ENCODE measurements around the gene UGDH. TPM values are rescaled to one million over a fixed set of nuclear protein-coding genes. Genes with fewer than 3 reads are reported as not detected.
"Not testable (repeated sequence)": the region's sequence is repeated elsewhere in the genome, so short reads cannot be mapped to it uniquely, and the experiment has no call there.

Gene UGDH
- total RNA-seq, 1 donor from 2014 or later: 93.9 TPM

GRCh38 chr4:39524161-39524957, 2.9 kb downstream of the UGDH start:
- peaks cover 4% of the 10 kb centered on the region for H3K9me3 Mint-ChIP-seq (ENCODE audit: unreplicated experiment)
- no peak for DNase-seq (ENCODE audit: low spot score)
- peaks cover 15% of the 10 kb centered on the region for H3K36me3 Mint-ChIP-seq (ENCODE audit: low read depth, unreplicated experiment)
- peaks cover 2% of the 10 kb centered on the region for H3K27me3 Mint-ChIP-seq (ENCODE audit: unreplicated experiment)
- peaks cover 22% of the 10 kb centered on the region for H3K4me1 Mint-ChIP-seq (ENCODE audit: unreplicated experiment)
- no peak for TF ChIP-seq CTCF (IDR thresholded peaks at IDR 0.05; ENCODE audit: unreplicated experiment)
- H3K4me3 Mint-ChIP-seq (ENCODE audit: unreplicated experiment): no peak overlapping the region
- no peak overlapping the region for H3K27ac Mint-ChIP-seq (ENCODE audit: unreplicated experiment)

- Mint-ChIP-seq H3K4me1 (ENCODE audit: unreplicated experiment) (peaks cover 16% of the 10 kb centered on the region), H3K4me3 (ENCODE audit: unreplicated experiment) (no peak overlapping the region), H3K9me3 (ENCODE audit: unreplicated experiment) (no peaks in the 10 kb centered on the region), H3K27ac (ENCODE audit: unreplicated experiment) (no peak overlapping the region), H3K27me3 (ENCODE audit: unreplicated experiment) (peaks cover 2% of the 10 kb centered on the region), H3K36me3 (ENCODE audit: low read depth, unreplicated experiment) (peaks cover 9% of the 10 kb centered on the region)
- TF ChIP-seq CTCF (IDR thresholded peaks at IDR 0.05; ENCODE audit: unreplicated experiment): no peak
- no peak for DNase-seq (ENCODE audit: low spot score)
Measured at GRCh38 chr4:39522068-39522467, 5.2 kb downstream of the UGDH start.

GRCh38 chr4:39521253-39521919, 5.9 kb downstream of the UGDH start:
- DNase-seq (ENCODE audit: low spot score): no peak
- H3K27me3 Mint-ChIP-seq (ENCODE audit: unreplicated experiment): no peaks in the 10 kb centered on the region
- no peaks in the 10 kb centered on the region for H3K9me3 Mint-ChIP-seq (ENCODE audit: unreplicated experiment)
- H3K36me3 Mint-ChIP-seq (ENCODE audit: low read depth, unreplicated experiment): peaks cover 5% of the 10 kb centered on the region
- no peak overlapping the region for H3K27ac Mint-ChIP-seq (ENCODE audit: unreplicated experiment)
- H3K4me1 Mint-ChIP-seq (ENCODE audit: unreplicated experiment): peaks cover 14% of the 10 kb centered on the region
- H3K4me3 Mint-ChIP-seq (ENCODE audit: unreplicated experiment): no peak overlapping the region
- no peak for TF ChIP-seq CTCF (IDR thresholded peaks at IDR 0.05; ENCODE audit: unreplicated experiment)

- Mint-ChIP-seq H3K9me3 (ENCODE audit: unreplicated experiment) (no peaks in the 10 kb centered on the region), H3K4me1 (ENCODE audit: unreplicated experiment) (no peaks in the 10 kb centered on the region), H3K4me3 (ENCODE audit: unreplicated experiment) (no peak overlapping the region), H3K27me3 (ENCODE audit: unreplicated experiment) (no peaks in the 10 kb centered on the region), H3K27ac (ENCODE audit: unreplicated experiment) (no peak overlapping the region), H3K36me3 (ENCODE audit: low read depth, unreplicated experiment) (no peaks in the 10 kb centered on the region)
- DNase-seq (ENCODE audit: low spot score): no peak
- TF ChIP-seq CTCF (IDR thresholded peaks at IDR 0.05; ENCODE audit: unreplicated experiment): no peak
Measured at GRCh38 chr4:39518484-39518883, 8.8 kb downstream of the UGDH start.

- no peak for TF ChIP-seq CTCF (IDR thresholded peaks at IDR 0.05; ENCODE audit: unreplicated experiment)
- Mint-ChIP-seq H3K4me3 (ENCODE audit: unreplicated experiment) (no peak overlapping the region), H3K27me3 (ENCODE audit: unreplicated experiment) (no peaks in the 10 kb centered on the region), H3K36me3 (ENCODE audit: low read depth, unreplicated experiment) (peaks cover 6% of the 10 kb centered on the region), H3K4me1 (ENCODE audit: unreplicated experiment) (no peaks in the 10 kb centered on the region), H3K27ac (ENCODE audit: unreplicated experiment) (no peak overlapping the region), H3K9me3 (ENCODE audit: unreplicated experiment) (no peaks in the 10 kb centered on the region)
- no peak for DNase-seq (ENCODE audit: low spot score)
Measured at GRCh38 chr4:39516407-39516966, 10.8 kb downstream of the UGDH start.

- H3K4me3 Mint-ChIP-seq (ENCODE audit: unreplicated experiment); H3K4me1 Mint-ChIP-seq (ENCODE audit: unreplicated experiment); DNase-seq (ENCODE audit: low spot score); H3K27ac Mint-ChIP-seq (ENCODE audit: unreplicated experiment); H3K27me3 Mint-ChIP-seq (ENCODE audit: unreplicated experiment); H3K9me3 Mint-ChIP-seq (ENCODE audit: unreplicated experiment); H3K36me3 Mint-ChIP-seq (ENCODE audit: low read depth, unreplicated experiment): not testable (repeated sequence)
Measured at GRCh38 chr4:39515669-39516401, 11.4 kb downstream of the UGDH start.
